DMS79 (cell line): ENCODE results near the gene MYH1.

Source experiments
- DNase-seq: peaks from one replicate; lab custom pipeline; 2025; lab: John Stamatoyannopoulos, UW

MYH1 gene

GRCh38 chr17:10477701-10478100, 40.6 kb downstream of the MYH1 start:
- DNase-seq: no peak

GRCh38 chr17:10474536-10474935, 43.8 kb downstream of the MYH1 start:
- DNase-seq: no peak

GRCh38 chr17:10471858-10472257, 46.5 kb downstream of the MYH1 start:
- DNase-seq: no peak

- DNase-seq: no peak
These were observed 48.9 kb downstream of the MYH1 start, which contains the start of gene MYH4 for GRCh38 chr17:10469459-10469858. Gene MYH4 (minus strand): TSS chr17:10469559. CDS start chr17:10466745, 2,814 bp downstream.

- DNase-seq: no peak
These were observed 54.9 kb downstream of the MYH1 start for GRCh38 chr17:10463402-10463801.

- DNase-seq: no peak
These were observed 58.3 kb downstream of the MYH1 start for GRCh38 chr17:10460062-10460461.

- DNase-seq: no peak
These were observed 59.6 kb downstream of the MYH1 start for GRCh38 chr17:10458701-10459100.

GRCh38 chr17:10457952-10458351, 60.4 kb downstream of the MYH1 start:
- DNase-seq: no peak

- no peak for DNase-seq
These were observed 71.1 kb downstream of the MYH1 start for GRCh38 chr17:10447026-10447931.
